Measurements from ENCODE around the gene PCDHGB1. TPM values are rescaled to one million over a fixed set of nuclear protein-coding genes. Genes with fewer than 3 reads are reported as not detected.
A peak's percentile ranks its signal among the peaks of the same experiment; 100 is the strongest.
"Not testable (repeated sequence)": the region's sequence is repeated elsewhere in the genome, so short reads cannot be mapped to it uniquely, and the experiment has no call there.

Gene PCDHGB1
- total and polyA plus RNA-seq, 2 experiments from 2014 or later = 0.16 to 0.86 TPM

GRCh38 chr5:141369994-141370848 is 20.3 kb downstream of the PCDHGB1 start, which contains the start of gene PCDHGB3:
Gene PCDHGB3, plus strand, starts transcription at chr5:141370242. Its CDS starts 153 bp downstream, at chr5:141370395.
- 0 out of 2 replicates have a peak within 1 kb of the TSS, but pooled peaks have one; percentile 3 for H3K9ac ChIP-seq
- no peaks in the 10 kb centered on the region for H3F3A ChIP-seq (ENCODE audit: insufficient read depth)
- TF ChIP-seq EZH2 (IDR thresholded peaks at IDR 0.05; ENCODE audit: insufficient read depth, poor library complexity, severe bottlenecking) (no peak), EZH2phosphoT487 (IDR thresholded peaks at IDR 0.05; ENCODE audit: insufficient read depth, low read depth) (no peak)
- H3K36me3 ChIP-seq (ENCODE audit: low read depth) = no peaks in the 10 kb centered on the region
- in situ Hi-C loops (cut with MboI) = no loop called here
- H4K20me1 ChIP-seq (ENCODE audit: insufficient read depth) = no peaks in the 10 kb centered on the region
- H3K79me2 ChIP-seq (ENCODE audit: insufficient read depth) = no peaks in the 10 kb centered on the region
- WGBS, 2 experiments (ENCODE audit: low coverage in 1 of 2, low lambda C conversion rate in 2 of 2, missing lambda C conversion rate in 2 of 2) = 28 to 31% methylated on average over 32 of the region's 32 CpGs
- H3K27me3 ChIP-seq (replicated peaks; ENCODE audit: insufficient read depth) = no peaks in the 10 kb centered on the region
- no peak within 1 kb of the TSS for H3K27ac ChIP-seq
- peak within 1 kb of the TSS; percentile 45 for H3K4me2 ChIP-seq (ENCODE audit: unreplicated experiment)
- H3K4me3 ChIP-seq = peak within 1 kb of the TSS; percentile 59
- H2AFZ ChIP-seq = peak within 1 kb of the TSS; percentile 69
- no peaks in the 10 kb centered on the region for H3K4me1 ChIP-seq (ENCODE audit: insufficient read depth)
- no peaks in the 10 kb centered on the region for H3K9me2 ChIP-seq (ENCODE audit: insufficient read depth)
- DNase-seq = peak; percentile 81
- H3K9me3 ChIP-seq (ENCODE audit: low read depth) = no peaks in the 10 kb centered on the region

GRCh38 chr5:141371572-141372475 is 21.9 kb downstream of the PCDHGB1 start:
- H2AFZ ChIP-seq = no peak overlapping the region
- in situ Hi-C loops (cut with MboI) = no loop called here

DNA sequence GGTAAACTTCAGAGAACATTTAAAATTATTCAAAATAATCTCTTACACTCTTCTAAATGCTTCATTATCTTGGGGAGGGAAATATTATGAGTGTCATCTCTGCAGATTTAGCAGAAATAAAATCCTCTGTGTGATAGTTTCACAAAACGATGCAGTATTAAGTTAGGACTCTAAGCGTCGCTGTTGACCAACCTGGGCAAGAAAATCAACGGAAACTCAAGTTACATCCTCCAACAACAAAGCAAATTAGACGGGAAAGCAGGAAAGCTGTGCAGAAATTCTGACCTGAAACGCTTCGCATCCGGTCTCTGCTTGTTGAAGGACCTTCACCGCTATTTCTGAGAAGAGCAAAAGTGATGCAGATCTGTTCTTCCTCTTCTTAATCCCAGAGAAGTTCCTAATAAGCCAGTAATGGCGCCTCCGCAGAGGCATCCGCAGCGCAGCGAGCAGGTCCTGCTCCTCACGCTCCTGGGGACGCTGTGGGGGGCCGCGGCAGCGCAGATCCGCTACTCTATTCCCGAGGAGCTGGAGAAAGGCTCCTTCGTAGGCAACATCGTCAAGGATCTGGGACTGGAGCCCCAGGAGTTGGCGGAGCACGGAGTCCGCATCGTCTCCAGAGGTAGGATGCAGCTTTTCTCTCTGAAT is 23.9 kb downstream of the PCDHGB1 start, which contains the start of gene PCDHGA6:
TSS of gene PCDHGA6 (plus strand) at position 219 of the 645 bp plus-strand sequence. CDS start at position 412, 193 bp downstream.
- H3K79me2 ChIP-seq (ENCODE audit: insufficient read depth) = no peaks in the 10 kb centered on the region
- H3K4me2 ChIP-seq (ENCODE audit: unreplicated experiment) = peak within 1 kb of the TSS; percentile 80
- peak within 1 kb of the TSS; percentile 44 for H3K27ac ChIP-seq
- no peaks in the 10 kb centered on the region for H3K9me2 ChIP-seq (ENCODE audit: insufficient read depth)
- no peaks in the 10 kb centered on the region for H3K27me3 ChIP-seq (replicated peaks; ENCODE audit: insufficient read depth)
- H3K4me3 ChIP-seq = peak within 1 kb of the TSS; percentile 77
- H3K9me3 ChIP-seq (ENCODE audit: low read depth) = no peaks in the 10 kb centered on the region
- H3F3A ChIP-seq (ENCODE audit: insufficient read depth) = no peaks in the 10 kb centered on the region
- DNase-seq = peak; percentile 64
- peak within 1 kb of the TSS; percentile 92 for H2AFZ ChIP-seq
- no peaks in the 10 kb centered on the region for H4K20me1 ChIP-seq (ENCODE audit: insufficient read depth)
- H3K9ac ChIP-seq = peak within 1 kb of the TSS; percentile 67
- in situ Hi-C loops (cut with MboI) = no loop called here
- TF ChIP-seq EZH2 (IDR thresholded peaks at IDR 0.05; ENCODE audit: insufficient read depth, poor library complexity, severe bottlenecking) (no peak), EZH2phosphoT487 (IDR thresholded peaks at IDR 0.05; ENCODE audit: insufficient read depth, low read depth) (no peak)
- H3K4me1 ChIP-seq (ENCODE audit: insufficient read depth) = no peaks in the 10 kb centered on the region
- no peaks in the 10 kb centered on the region for H3K36me3 ChIP-seq (ENCODE audit: low read depth)
- 13 to 20% methylated on average over 27 of the region's 27 CpGs for WGBS, 2 experiments (ENCODE audit: low coverage in 1 of 2, low lambda C conversion rate in 2 of 2, missing lambda C conversion rate in 2 of 2)

More at GRCh38 chr5:141371572-141372475, 21.9 kb downstream of the PCDHGB1 start:
- no peaks in the 10 kb centered on the region for H3K4me1 ChIP-seq (ENCODE audit: insufficient read depth)
- WGBS, 2 experiments (ENCODE audit: low coverage in 1 of 2, low lambda C conversion rate in 2 of 2, missing lambda C conversion rate in 2 of 2) = 49 to 52% methylated on average over 59 to 68 of the region's 69 CpGs
- no peak for TF ChIP-seq EZH2phosphoT487 (IDR thresholded peaks at IDR 0.05; ENCODE audit: insufficient read depth, low read depth)
- no peak for TF ChIP-seq EZH2 (IDR thresholded peaks at IDR 0.05; ENCODE audit: insufficient read depth, poor library complexity, severe bottlenecking)
- no peaks in the 10 kb centered on the region for H4K20me1 ChIP-seq (ENCODE audit: insufficient read depth)
- no peak for DNase-seq
- H3K4me3 ChIP-seq = no peak overlapping the region
- no peaks in the 10 kb centered on the region for H3K9me2 ChIP-seq (ENCODE audit: insufficient read depth)
- H3K9ac ChIP-seq = no peak overlapping the region
- no peak overlapping the region for H3K27ac ChIP-seq
- no peak overlapping the region for H3K4me2 ChIP-seq (ENCODE audit: unreplicated experiment)
- H3K79me2 ChIP-seq (ENCODE audit: insufficient read depth) = no peaks in the 10 kb centered on the region
- H3K9me3 ChIP-seq (ENCODE audit: low read depth) = no peaks in the 10 kb centered on the region
- no peaks in the 10 kb centered on the region for H3K36me3 ChIP-seq (ENCODE audit: low read depth)
- H3K27me3 ChIP-seq (replicated peaks; ENCODE audit: insufficient read depth) = no peaks in the 10 kb centered on the region
- H3F3A ChIP-seq (ENCODE audit: insufficient read depth) = no peaks in the 10 kb centered on the region

GRCh38 chr5:141374627-141375026 is 24.7 kb downstream of the PCDHGB1 start:
- Histone ChIP-seq H2AFZ (peak overlapping the region; percentile 92), H3K9me2 (ENCODE audit: insufficient read depth) (no peaks in the 10 kb centered on the region), H3K27ac (no peak overlapping the region), H3K36me3 (ENCODE audit: low read depth) (no peaks in the 10 kb centered on the region), H3K4me1 (ENCODE audit: insufficient read depth) (no peaks in the 10 kb centered on the region), H3K27me3 (replicated peaks; ENCODE audit: insufficient read depth) (no peaks in the 10 kb centered on the region), H3K4me3 (peak overlapping the region; percentile 77), H3K4me2 (ENCODE audit: unreplicated experiment) (peak overlapping the region; percentile 80), H3K79me2 (ENCODE audit: insufficient read depth) (no peaks in the 10 kb centered on the region), H3K9ac (no peak overlapping the region), H3K9me3 (ENCODE audit: low read depth) (no peaks in the 10 kb centered on the region), H3F3A (ENCODE audit: insufficient read depth) (no peaks in the 10 kb centered on the region), H4K20me1 (ENCODE audit: insufficient read depth) (no peaks in the 10 kb centered on the region)
- no peak for TF ChIP-seq EZH2phosphoT487 (IDR thresholded peaks at IDR 0.05; ENCODE audit: insufficient read depth, low read depth)
- TF ChIP-seq EZH2 (IDR thresholded peaks at IDR 0.05; ENCODE audit: insufficient read depth, poor library complexity, severe bottlenecking) = no peak
- 53 to 61% methylated on average over 14 of the region's 14 CpGs for WGBS, 2 experiments (ENCODE audit: low coverage in 1 of 2, low lambda C conversion rate in 2 of 2, missing lambda C conversion rate in 2 of 2)
- in situ Hi-C loops (cut with MboI) = no loop called here
- no peak for DNase-seq

DNA sequence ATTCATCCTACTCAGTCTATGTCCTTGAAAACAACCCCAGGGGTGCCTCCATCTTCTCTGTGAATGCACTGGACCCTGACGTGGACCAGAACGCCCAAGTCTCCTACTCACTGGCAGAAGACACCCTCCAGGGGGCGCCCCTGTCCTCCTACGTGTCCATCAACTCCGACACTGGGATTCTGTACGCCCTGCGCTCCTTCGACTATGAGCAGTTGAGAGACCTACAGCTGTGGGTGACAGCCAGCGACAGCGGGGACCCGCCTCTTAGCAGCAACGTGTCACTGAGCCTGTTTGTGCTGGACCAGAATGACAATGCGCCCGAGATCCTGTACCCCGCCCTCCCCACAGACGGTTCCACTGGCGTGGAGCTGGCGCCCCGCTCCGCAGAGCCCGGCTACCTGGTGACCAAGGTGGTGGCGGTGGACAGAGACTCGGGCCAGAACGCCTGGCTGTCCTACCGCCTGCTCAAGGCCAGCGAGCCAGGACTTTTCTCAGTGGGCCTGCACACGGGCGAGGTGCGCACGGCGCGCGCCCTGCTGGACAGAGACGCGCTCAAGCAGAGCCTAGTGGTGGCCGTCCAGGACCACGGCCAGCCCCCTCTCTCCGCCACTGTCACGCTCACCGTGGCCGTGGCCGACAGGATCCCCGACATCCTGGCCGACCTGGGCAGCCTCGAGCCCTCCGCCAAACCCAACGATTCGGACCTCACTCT is 25.7 kb downstream of the PCDHGB1 start:
- H3K9ac ChIP-seq; H3K9me3 ChIP-seq (ENCODE audit: low read depth); H3K9me2 ChIP-seq (ENCODE audit: insufficient read depth); H3K4me2 ChIP-seq (ENCODE audit: unreplicated experiment); in situ Hi-C loops (cut with MboI); H4K20me1 ChIP-seq (ENCODE audit: insufficient read depth); H3K4me3 ChIP-seq; DNase-seq; H3K4me1 ChIP-seq (ENCODE audit: insufficient read depth); H3K79me2 ChIP-seq (ENCODE audit: insufficient read depth); H3K27me3 ChIP-seq (replicated peaks; ENCODE audit: insufficient read depth); H3K27ac ChIP-seq; H2AFZ ChIP-seq; H3K36me3 ChIP-seq (ENCODE audit: low read depth); H3F3A ChIP-seq (ENCODE audit: insufficient read depth): not testable (repeated sequence)
- 53 to 66% methylated on average over 32 to 34 of the region's 48 CpGs for WGBS, 2 experiments (ENCODE audit: low coverage in 1 of 2, low lambda C conversion rate in 2 of 2, missing lambda C conversion rate in 2 of 2)
